Measurements from ENCODE around the gene NLRP1.

- no peak for TF ChIP-seq MNT (IDR thresholded peaks at IDR 0.05)
- TF ChIP-seq ZNF484 (CRISPR knock-in tag; IDR thresholded peaks at IDR 0.05; ENCODE audit: borderline replicate concordance, low read depth), result no peak
- TF ChIP-seq RAD51 (IDR thresholded peaks at IDR 0.05; ENCODE audit: borderline replicate concordance), result no peak
- TF ChIP-seq FOXM1 (CRISPR knock-in tag; IDR thresholded peaks at IDR 0.05), result no peak
- TF ChIP-seq CTCF (CRISPR knock-in tag; IDR thresholded peaks at IDR 0.05), result no peak
- no peak for TF ChIP-seq KDM3A (CRISPR knock-in tag; IDR thresholded peaks at IDR 0.05; ENCODE audit: low read depth)
- TF ChIP-seq ZBTB33 (CRISPR knock-in tag; IDR thresholded peaks at IDR 0.05), result no peak
- TF ChIP-seq MIER2 (CRISPR knock-in tag; IDR thresholded peaks at IDR 0.05), result no peak
- no peak for TF ChIP-seq ZNF232 (CRISPR knock-in tag; IDR thresholded peaks at IDR 0.05; ENCODE audit: borderline replicate concordance)
- TF ChIP-seq BRCA1 (CRISPR knock-in tag; IDR thresholded peaks at IDR 0.05), result no peak
- no peak for TF ChIP-seq ATF3 (CRISPR knock-in tag; IDR thresholded peaks at IDR 0.05)
- TF ChIP-seq ZNF281 (CRISPR knock-in tag; IDR thresholded peaks at IDR 0.05; ENCODE audit: borderline replicate concordance), result no peak
- no peak for TF ChIP-seq ARID3A (IDR thresholded peaks at IDR 0.05; ENCODE audit: low read depth, low read length)
Measured at GRCh38 chr17:5513628-5514027, 70.7 kb downstream of the NLRP1 start.

All from HepG2 (cell line).